Fibroblast of pulmonary artery (primary cell): ENCODE data around the gene OAS3.

Experiments
- DNase-seq: peaks from one replicate; pipeline ENCODE4 v3.0.0-alpha.2; 2010; ENCODE audit warnings: low read depth
- H3K4me3 ChIP-seq: replicated peaks from 2 replicates; pipeline ENCODE4 v1.5.1; 2011; ENCODE audit warnings: low read depth, mild to moderate bottlenecking, control low read depth, low read length, moderate library complexity
- TF ChIP-seq, protein P1 (sequence below): IDR thresholded peaks from 2 replicates; pipeline ENCODE4 v1.5.1; 2011; ENCODE audit warnings: mild to moderate bottlenecking, control low read depth, low read length, inconsistent platforms; ENCODE audit errors: missing control alignments

OAS3 gene

GRCh38 chr12:112989806-112990205 is 51.5 kb downstream of the OAS3 start:
- TF ChIP-seq, protein P1, sequence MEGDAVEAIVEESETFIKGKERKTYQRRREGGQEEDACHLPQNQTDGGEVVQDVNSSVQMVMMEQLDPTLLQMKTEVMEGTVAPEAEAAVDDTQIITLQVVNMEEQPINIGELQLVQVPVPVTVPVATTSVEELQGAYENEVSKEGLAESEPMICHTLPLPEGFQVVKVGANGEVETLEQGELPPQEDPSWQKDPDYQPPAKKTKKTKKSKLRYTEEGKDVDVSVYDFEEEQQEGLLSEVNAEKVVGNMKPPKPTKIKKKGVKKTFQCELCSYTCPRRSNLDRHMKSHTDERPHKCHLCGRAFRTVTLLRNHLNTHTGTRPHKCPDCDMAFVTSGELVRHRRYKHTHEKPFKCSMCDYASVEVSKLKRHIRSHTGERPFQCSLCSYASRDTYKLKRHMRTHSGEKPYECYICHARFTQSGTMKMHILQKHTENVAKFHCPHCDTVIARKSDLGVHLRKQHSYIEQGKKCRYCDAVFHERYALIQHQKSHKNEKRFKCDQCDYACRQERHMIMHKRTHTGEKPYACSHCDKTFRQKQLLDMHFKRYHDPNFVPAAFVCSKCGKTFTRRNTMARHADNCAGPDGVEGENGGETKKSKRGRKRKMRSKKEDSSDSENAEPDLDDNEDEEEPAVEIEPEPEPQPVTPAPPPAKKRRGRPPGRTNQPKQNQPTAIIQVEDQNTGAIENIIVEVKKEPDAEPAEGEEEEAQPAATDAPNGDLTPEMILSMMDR = no peak
- H3K4me3 ChIP-seq = no peak overlapping the region
- DNase-seq = no peak

DNA sequence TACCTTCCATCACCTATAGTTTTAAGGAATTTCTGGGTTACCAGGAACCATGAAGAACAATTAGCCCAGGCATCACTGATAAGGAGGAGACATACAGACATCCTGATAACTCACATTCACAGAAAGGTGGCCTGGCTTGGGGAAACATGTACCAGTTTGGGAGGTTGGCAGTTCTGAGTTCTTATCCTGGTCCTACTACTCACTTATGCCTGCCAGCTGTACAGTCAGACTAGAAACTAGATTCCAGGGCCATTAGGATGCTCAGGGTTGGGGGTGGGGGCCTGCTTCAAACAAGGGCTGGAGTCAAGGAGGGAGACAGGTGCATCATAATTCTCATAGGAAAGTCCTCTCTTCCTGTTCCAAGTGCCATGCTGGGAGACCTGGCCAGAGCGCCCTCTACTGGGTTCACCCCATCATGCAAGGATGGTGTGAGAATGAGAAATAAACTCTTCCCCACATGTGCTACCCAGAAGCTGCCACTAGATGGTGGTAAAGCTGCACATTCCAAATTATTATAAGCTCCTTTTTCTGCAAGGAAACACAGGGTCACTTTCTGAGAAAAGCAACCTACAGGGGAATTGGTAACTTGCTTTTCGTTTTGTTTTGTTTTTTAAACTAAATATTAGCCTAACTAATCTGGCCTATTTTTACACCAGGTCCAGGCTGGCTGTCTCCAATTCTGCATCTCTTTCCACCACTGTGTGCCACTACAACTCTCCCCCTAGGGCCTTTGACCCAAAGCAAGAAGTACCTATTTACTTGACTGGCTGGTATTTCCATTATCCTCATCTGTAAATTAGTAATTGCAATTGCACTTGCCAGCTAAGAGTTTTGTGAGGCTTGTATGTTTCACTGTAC is 54.5 kb downstream of the OAS3 start:
- DNase-seq = peak; percentile 81
- H3K4me3 ChIP-seq = no peak overlapping the region
- TF ChIP-seq, protein P1 = peak; percentile 96

GRCh38 chr12:112995008-112995407 is 56.7 kb downstream of the OAS3 start:
- H3K4me3 ChIP-seq = no peak overlapping the region
- DNase-seq = no peak
- TF ChIP-seq, protein P1 = no peak

- no peak overlapping the region for H3K4me3 ChIP-seq
- DNase-seq = no peak
These were observed 58.2 kb downstream of the OAS3 start for GRCh38 chr12:112996501-112996900.

DNA sequence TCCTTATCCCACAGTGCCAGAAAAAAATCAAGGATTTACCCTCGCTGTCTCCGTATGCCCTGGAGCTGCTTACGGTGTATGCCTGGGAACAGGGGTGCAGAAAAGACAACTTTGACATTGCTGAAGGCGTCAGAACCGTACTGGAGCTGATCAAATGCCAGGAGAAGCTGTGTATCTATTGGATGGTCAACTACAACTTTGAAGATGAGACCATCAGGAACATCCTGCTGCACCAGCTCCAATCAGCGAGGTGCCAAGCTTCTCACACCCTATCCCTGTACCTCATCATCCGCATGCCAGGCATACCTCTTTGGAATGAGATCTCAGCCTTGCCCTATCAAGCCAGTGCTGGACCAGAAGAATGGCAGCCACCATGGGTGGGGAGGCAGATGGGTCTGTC is 59.2 kb downstream of the OAS3 start:
- TF ChIP-seq, protein P1 = no peak
- no peak overlapping the region for H3K4me3 ChIP-seq
- DNase-seq = no peak

More at GRCh38 chr12:112996501-112996900, 58.2 kb downstream of the OAS3 start:
- TF ChIP-seq, protein P1 = no peak

GRCh38 chr12:112998987-112999767 is 60.9 kb downstream of the OAS3 start:
- no peak overlapping the region for H3K4me3 ChIP-seq
- TF ChIP-seq, protein P1 = no peak
- no peak for DNase-seq
